ENCODE data around the gene GORAB.

DNA sequence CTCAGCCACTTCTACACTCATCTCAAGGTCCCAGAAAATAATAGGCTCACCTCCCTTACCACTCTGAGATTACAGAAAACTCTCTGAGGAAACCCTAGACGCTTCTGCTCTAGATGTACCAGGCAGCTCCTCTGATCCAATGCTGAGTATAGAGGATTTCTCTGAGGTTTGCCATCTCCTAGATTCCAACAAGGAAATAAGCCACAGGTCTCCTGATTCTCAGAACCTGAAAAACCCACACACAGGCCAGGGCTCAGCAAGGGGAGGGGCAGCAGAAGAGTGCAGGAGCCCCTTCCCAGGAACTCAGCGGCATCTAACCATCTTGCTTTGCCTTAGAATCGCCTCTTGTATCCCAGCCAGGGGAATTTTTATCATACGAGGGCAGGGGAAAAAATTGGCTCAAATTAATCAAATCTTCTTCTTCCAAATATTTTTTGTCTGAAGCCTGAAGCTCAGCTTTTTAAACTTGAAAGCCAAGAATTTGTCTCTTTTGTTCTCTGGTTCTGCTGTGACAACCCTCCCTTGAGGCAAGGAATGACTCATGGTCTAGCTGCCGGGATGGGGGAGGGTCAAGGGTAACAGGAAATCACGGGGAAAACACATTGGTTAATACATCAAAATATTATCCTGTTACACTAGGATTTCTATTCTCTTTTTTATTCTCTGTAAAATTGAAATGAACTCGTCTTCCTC is 30.8 kb downstream of the GORAB start:
- TF ChIP-seq, protein P1, sequence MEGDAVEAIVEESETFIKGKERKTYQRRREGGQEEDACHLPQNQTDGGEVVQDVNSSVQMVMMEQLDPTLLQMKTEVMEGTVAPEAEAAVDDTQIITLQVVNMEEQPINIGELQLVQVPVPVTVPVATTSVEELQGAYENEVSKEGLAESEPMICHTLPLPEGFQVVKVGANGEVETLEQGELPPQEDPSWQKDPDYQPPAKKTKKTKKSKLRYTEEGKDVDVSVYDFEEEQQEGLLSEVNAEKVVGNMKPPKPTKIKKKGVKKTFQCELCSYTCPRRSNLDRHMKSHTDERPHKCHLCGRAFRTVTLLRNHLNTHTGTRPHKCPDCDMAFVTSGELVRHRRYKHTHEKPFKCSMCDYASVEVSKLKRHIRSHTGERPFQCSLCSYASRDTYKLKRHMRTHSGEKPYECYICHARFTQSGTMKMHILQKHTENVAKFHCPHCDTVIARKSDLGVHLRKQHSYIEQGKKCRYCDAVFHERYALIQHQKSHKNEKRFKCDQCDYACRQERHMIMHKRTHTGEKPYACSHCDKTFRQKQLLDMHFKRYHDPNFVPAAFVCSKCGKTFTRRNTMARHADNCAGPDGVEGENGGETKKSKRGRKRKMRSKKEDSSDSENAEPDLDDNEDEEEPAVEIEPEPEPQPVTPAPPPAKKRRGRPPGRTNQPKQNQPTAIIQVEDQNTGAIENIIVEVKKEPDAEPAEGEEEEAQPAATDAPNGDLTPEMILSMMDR (IDR thresholded peaks at IDR 0.05; ENCODE audit: low read depth, low read length, poor library complexity, severe bottlenecking): no peak
- TF ChIP-seq EZH2phosphoT487 (IDR thresholded peaks at IDR 0.05; ENCODE audit: borderline replicate concordance, low read length): no peak
